Ishikawa (cell line): ENCODE measurements around the gene EIPR1.

Source experiments
- CEBPB ChIP-seq: IDR thresholded peaks from 2 replicates; pipeline ENCODE4 v1.6.1; 2012
- TAF1 ChIP-seq: IDR thresholded peaks from 2 replicates; pipeline ENCODE4 v1.6.1; 2012; ENCODE audit warnings: low read depth, mild to moderate bottlenecking
- ZBTB7A ChIP-seq: IDR thresholded peaks from 2 replicates; pipeline ENCODE4 v1.6.1; 2012; ENCODE audit warnings: low read depth

DNA sequence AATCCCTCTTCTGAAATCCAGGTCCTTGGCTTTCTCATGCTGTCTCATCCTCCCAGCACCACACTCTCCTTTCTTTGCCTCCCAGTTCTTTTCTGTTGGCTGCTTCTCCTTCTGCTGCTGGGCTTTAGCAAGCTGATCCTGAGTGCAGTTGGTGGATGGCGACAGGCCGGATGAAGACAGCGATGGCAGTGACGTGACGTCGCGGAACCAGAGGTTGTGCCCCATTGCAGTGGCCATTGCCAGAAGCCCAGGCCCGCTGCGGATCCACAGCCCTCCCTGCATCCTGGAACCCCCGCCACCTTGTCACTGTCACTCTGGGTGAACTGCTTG, 75.2 kb downstream of the EIPR1 start:
- TF ChIP-seq TAF1 (no peak), CEBPB (no peak), ZBTB7A (no peak)
